Calu3 (cell line): ENCODE data around the gene GUK1. TPM values are rescaled to one million over a fixed set of nuclear protein-coding genes. Genes with fewer than 3 reads are reported as not detected.

ENCODE experiments used
- BruUV-seq: library from RNA; stranded (reverse); fragments of 400-500 nt; replicated peaks from 2 replicates; lab custom pipeline; 2021; lab: Mats Ljungman, UMichigan
- CTCF ChIA-PET: fragments of 300-600 bp; sonication (Branson Sonifier 250); formaldehyde crosslinking; loops from one replicate; lab custom pipeline; 2022; ENCODE audit warnings: antibody characterized with exemption; lab: Charles Lee
- DNase-seq: peaks from one replicate; pipeline ENCODE4 v3.0.0; 2022
- H3K27ac Mint-ChIP-seq: one replicate; pipeline ENCODE4 v1.8.0; 2022; ENCODE audit warnings: mixed read lengths; ENCODE audit not compliant: unreplicated experiment
- H3K27me3 Mint-ChIP-seq: one replicate; pipeline ENCODE4 v1.8.0; 2022; ENCODE audit warnings: mixed read lengths; ENCODE audit not compliant: unreplicated experiment
- H3K36me3 Mint-ChIP-seq: one replicate; pipeline ENCODE4 v1.8.0; 2022; ENCODE audit warnings: mild to moderate bottlenecking, moderate library complexity, mixed read lengths; ENCODE audit not compliant: insufficient read depth, unreplicated experiment
- H3K4me1 Mint-ChIP-seq: one replicate; pipeline ENCODE4 v1.8.0; 2022; ENCODE audit warnings: mild to moderate bottlenecking, low read depth, mixed read lengths; ENCODE audit not compliant: unreplicated experiment
- H3K4me3 Mint-ChIP-seq: one replicate; pipeline ENCODE4 v1.8.0; 2022; ENCODE audit warnings: mild to moderate bottlenecking, low read depth, moderate library complexity, mixed read lengths; ENCODE audit not compliant: unreplicated experiment
- H3K9me3 Mint-ChIP-seq: one replicate; pipeline ENCODE4 v1.8.0; 2022; ENCODE audit warnings: low read depth, mixed read lengths; ENCODE audit not compliant: unreplicated experiment
- intact Hi-C: fragments of 100-400 bp; cut with micrococcal nuclease; formaldehyde crosslinking; loops from one replicate; pipeline ENCODE4 v1.10.0; 2022; ENCODE audit not compliant: unreplicated experiment
- total RNA-seq: library from RNA; stranded (reverse); gene quantifications from 2 replicates; pipeline ENCODE4 v1.2.3, GENCODE V29; 2022
- TF ChIP-seq, protein P1 (sequence below): fragments of 200-600 bp; IDR thresholded peaks from one replicate; pipeline ENCODE4 v1.8.0; 2022; ENCODE audit warnings: antibody characterized with exemption; ENCODE audit not compliant: unreplicated experiment

Gene GUK1
- total RNA-seq, 1 experiment from 2014 or later: 238 TPM

- H3K27ac Mint-ChIP-seq: peak overlapping the region; percentile 98
- no peaks in the 10 kb centered on the region for H3K27me3 Mint-ChIP-seq
- intact Hi-C loops: no loop called here
- H3K36me3 Mint-ChIP-seq: peaks cover 49% of the 10 kb centered on the region
- peak overlapping the region; percentile 84 for H3K4me3 Mint-ChIP-seq
- TF ChIP-seq, protein P1, sequence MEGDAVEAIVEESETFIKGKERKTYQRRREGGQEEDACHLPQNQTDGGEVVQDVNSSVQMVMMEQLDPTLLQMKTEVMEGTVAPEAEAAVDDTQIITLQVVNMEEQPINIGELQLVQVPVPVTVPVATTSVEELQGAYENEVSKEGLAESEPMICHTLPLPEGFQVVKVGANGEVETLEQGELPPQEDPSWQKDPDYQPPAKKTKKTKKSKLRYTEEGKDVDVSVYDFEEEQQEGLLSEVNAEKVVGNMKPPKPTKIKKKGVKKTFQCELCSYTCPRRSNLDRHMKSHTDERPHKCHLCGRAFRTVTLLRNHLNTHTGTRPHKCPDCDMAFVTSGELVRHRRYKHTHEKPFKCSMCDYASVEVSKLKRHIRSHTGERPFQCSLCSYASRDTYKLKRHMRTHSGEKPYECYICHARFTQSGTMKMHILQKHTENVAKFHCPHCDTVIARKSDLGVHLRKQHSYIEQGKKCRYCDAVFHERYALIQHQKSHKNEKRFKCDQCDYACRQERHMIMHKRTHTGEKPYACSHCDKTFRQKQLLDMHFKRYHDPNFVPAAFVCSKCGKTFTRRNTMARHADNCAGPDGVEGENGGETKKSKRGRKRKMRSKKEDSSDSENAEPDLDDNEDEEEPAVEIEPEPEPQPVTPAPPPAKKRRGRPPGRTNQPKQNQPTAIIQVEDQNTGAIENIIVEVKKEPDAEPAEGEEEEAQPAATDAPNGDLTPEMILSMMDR: no peak
- peaks cover 14% of the 10 kb centered on the region for H3K4me1 Mint-ChIP-seq
- no peak for DNase-seq
- TSS peak; percentile 94 for BruUV-seq
- H3K9me3 Mint-ChIP-seq: no peaks in the 10 kb centered on the region
- CTCF ChIA-PET: interaction anchor here (0.7 to 3.4 kb wide), 7 partner anchors 13 to 322 kb away, joined by 3 to 32 read pairs (median 3); partner anchors contain the start of gene RNF187
These were observed 24.7 kb downstream of the GUK1 start for GRCh38 chr1:228164561-228165371.

GRCh38 chr1:228165372-228166169 is 25.5 kb downstream of the GUK1 start, which contains the start of gene IBA57:
Gene IBA57 (plus strand): TSS chr1:228165804. CDS start chr1:228165817, 13 bp downstream.
- no peaks in the 10 kb centered on the region for H3K27me3 Mint-ChIP-seq
- H3K27ac Mint-ChIP-seq: peak within 1 kb of the TSS; percentile 98
- H3K4me1 Mint-ChIP-seq: peaks cover 14% of the 10 kb centered on the region
- intact Hi-C loops: loop anchor here (1.0 kb wide), 1 partner anchor 34 kb away; no protein-coding TSS in a partner anchor
- H3K36me3 Mint-ChIP-seq: peaks cover 49% of the 10 kb centered on the region
- BruUV-seq: no TSS peak
- no peaks in the 10 kb centered on the region for H3K9me3 Mint-ChIP-seq
- CTCF ChIA-PET: interaction anchor here (0.6 to 3.4 kb wide), 16 partner anchors 9 to 1100 kb away, joined by 3 to 32 read pairs (median 4); partner anchors contain the start of genes ARF1 and RNF187
- TF ChIP-seq, protein P1: peak; percentile 93
- DNase-seq: peak; percentile 100
- peak within 1 kb of the TSS; percentile 84 for H3K4me3 Mint-ChIP-seq

DNA sequence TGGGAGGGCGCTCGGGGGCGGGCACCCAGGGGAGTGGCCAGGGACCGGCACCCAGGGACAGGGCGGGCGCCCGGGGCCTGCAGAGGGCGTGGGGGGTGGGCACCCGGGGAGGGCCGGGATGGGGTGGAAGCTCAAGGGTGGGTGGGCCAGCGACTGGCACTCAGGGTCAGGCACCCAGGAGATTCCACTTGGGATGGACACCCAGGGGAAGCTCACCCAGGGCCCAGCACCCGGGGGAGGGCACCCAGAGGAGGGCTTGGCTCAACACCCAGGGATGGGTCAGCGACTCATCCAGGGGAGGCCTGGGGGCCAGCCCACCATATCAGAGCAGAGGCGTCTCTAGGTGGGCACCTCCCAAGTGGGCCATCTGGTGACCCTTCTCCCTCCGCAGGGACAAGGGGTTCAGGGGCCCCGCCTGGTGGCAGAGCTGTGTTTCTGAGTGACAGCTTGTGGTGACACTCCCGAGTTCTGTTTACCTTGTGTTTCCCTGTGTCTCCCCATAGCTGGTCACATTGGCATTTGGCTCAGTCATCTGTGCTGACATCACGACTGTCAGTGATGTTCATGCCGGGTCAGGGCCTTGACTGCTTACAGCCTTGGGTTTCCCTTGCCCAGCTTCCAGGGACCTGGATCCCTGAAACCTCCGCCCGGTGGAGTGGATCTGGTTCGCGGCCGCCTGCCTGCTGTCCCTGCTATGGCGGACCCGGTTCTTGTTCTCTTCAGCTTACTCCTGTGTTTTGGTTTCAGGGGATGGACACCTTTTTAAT is 26.3 kb downstream of the GUK1 start:
- H3K9me3 Mint-ChIP-seq: no peaks in the 10 kb centered on the region
- BruUV-seq: no TSS peak
- H3K4me1 Mint-ChIP-seq: peaks cover 14% of the 10 kb centered on the region
- H3K36me3 Mint-ChIP-seq: peaks cover 49% of the 10 kb centered on the region
- CTCF ChIA-PET: interaction anchor here (0.6 to 3.4 kb wide), 11 partner anchors 9 to 326 kb away, joined by 3 to 32 read pairs (median 3); partner anchors contain the start of gene ARF1
- DNase-seq: peak; percentile 76
- peak overlapping the region; percentile 98 for H3K27ac Mint-ChIP-seq
- peak overlapping the region; percentile 84 for H3K4me3 Mint-ChIP-seq
- intact Hi-C loops: loop anchor here (1.0 kb wide), 1 partner anchor 35 kb away; no protein-coding TSS in a partner anchor
- TF ChIP-seq, protein P1: peak; percentile 67
- no peaks in the 10 kb centered on the region for H3K27me3 Mint-ChIP-seq
